Raji (cell line): ENCODE measurements around the gene S100PBP.

ENCODE experiments used
- POLR2A ChIP-seq: IDR thresholded peaks from 2 replicates; pipeline ENCODE4 v1.6.1; 2011; ENCODE audit warnings: low read depth, low read length, control low read depth; ENCODE audit not compliant: insufficient read depth

S100PBP gene

DNA sequence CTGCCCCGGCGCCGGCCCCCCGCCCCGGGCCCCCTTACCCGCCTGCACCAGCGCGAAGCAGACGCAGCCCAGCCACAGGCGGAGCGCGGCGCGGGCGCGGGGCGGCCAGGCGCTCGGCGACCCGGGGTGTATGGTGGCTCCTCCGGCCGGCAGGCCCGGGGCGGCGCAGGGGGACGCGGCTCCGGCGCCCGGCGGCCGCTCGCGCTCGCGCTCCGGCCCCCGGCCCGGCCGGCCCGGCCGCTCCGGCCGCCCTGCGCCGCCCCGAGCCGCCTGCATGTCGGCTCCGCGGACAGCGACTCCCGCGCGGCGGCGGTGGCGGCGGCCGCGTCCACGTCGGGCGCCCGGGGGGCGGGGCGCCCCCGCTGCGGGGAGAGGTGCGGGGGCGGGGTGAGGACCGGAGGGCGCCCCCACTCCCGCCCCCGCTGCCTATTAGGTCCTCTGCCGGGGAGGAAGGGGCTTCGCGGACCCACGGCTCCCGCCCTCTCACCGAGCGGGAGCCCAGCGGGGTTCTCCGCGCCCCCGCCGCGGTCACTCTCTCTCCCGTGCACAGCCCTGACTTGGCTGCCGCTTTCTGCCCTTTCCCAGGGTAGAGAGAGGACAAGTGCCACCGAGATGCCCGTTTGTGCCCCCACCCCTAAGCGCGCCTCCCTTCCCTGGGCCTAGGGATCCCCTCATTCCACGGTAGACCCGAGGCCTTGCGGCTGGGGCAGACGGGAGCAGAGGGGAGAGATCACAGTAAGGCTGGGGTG is 53.3 kb downstream of the S100PBP start, which contains the start of gene FNDC5:
TSS of gene FNDC5 (minus strand) at position 298 of the 749 bp plus-strand sequence.
- TF ChIP-seq POLR2A: no peak

DNA sequence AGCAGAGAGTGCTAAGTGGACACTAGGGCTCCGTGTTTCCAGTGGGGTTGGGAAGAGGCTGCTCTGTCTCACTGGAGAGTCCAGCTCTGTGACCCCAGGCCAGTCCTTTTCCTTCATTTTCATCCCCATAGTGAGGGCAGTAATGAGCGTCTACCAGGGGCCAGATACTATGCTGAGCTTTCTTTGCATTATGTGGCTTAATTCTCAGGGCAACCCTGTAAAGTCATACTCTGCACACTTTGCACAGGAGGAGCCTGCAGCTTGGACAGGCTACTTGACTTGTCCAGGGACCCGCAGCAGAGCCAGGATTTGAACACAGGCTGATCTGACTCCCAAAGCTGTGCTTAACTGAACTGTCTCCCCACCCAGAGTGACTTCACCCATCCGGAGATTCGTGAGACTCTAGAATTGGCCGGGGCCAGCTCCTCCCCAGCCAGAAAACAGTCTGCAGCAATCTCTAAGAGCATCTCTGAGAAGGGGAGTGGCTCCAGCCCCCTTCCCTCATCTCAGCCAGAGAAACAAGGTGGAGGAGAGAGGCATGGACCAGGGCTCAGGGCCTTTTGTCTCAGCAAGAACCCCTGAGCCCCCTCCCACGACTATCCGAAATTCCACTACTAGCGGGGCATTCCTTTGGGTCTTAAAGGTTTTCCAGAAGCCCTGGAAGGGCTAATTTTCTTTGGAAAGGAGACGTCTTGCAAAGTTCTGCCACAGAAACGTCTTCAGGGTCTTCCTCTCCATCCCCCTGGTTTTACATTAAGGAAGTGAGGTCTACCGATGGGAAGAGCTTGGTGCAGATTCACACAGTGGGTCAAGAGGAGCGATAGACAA is 54.1 kb downstream of the S100PBP start:
- TF ChIP-seq POLR2A: no peak

DNA sequence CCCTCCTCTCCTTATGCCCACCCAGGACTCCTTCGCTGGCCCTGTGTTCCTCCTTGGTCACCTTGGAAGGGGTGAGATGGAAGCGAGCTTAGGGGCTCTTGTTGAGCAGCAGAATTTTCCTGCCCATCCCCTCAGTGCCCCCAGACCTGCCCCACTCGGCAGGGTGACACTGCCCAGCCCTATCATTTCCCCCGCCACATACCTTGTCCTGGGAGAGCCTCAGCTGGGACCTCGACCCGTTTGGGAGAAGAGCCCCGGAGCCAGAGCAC is 54.7 kb downstream of the S100PBP start:
- TF ChIP-seq POLR2A: no peak

DNA sequence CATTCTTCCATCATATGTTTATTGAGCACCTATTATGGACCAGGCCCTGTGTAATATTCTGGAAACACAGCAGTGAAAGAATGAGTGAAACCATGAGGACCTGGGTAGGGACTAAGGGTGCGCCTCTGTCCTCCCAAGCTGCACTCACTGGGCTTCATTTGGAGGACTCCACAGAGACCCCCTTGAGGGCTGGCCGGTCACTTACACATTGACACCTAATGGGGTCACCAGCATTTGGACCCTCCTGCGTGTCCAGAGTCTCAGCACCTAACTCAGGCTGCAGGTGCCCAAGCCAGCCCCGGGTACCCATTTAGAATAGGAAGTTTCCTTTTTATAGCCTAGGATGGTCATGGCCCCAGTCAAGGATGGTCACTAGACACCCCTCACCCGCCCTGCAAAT is 56.0 kb downstream of the S100PBP start:
- no peak for TF ChIP-seq POLR2A

DNA sequence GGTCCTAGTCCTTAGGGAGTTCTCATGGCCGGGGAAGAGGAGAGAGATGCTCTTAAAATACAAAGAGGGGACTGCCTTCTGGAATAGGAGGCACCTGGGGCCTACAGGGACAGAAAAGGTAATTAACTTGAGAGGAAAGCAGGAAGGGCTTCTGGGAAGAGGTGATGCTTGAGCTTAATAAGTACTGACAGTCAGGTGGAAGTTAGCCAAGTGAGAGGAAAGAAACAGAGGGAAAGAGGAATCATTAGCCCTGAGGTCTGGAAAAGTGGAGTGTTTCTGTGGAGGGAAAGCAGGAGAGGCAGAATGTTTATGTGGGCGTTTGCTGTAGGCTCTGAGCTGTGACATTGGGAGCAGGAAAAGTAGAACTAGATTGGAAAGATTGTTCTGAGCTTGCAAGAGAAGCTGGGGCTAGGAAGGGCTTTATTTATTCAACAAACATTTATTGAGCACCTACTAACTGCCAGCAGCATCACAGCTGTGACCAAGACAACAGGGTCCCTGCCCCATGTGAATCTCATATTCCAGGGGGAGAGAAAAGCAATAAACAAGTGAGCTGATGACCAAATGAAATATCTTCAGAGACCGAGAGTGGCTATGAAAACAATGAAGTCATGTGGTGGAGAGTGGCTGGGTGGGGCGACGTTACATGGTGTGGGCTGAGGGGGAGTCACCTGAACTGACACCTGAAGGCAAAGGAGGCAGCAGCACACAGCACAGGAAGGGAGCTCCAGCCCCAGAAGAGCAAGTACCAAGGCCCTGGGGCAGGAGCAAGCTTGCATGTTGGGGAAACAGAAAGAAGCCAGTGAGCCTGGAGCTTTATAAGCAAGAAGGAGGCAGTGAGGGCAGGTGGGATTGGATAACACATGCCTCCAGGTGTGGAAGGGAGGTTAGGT is 57.7 kb downstream of the S100PBP start:
- no peak for TF ChIP-seq POLR2A

DNA sequence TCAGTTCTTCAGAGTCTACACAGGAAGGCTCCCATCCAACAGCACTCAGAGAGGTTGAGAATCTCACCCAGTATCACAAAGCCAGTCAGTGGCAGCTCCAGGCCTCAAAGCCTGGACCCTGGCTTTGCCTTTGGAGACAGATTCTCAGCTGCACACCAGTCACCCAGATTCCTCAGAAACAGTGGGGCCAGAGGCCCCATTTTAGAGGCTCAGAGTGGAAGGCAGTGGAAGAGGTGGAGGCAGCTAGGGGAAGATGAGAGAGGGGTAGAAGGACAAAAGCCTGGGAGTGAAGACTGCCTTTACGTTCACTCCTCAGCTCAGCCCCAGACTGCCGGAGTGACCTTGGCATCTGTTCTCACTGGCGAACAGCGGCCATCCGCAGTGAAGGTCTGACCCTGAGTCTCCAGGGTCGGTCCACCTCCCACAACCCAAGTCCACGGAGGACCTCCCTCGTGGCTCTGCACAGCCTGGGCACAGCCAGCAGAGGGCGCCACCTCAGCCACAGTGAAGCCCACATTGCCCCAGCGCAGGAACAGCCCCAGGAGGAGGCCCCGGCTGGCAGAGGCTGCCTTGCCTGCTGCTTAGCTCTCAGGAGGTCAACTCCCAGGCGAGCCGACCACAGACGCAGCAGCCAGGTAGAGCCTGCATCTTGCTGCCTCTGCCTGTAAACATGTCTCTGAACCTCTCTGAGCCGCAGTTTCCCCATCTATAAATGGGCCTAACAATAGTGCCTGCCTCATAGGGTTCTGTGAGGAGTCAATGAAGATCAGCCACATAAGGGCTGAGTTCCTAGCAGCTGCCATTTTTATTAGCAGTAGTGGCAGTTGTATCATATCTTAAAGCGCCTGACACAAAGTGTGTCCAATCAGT is 59.1 kb downstream of the S100PBP start:
- TF ChIP-seq POLR2A: no peak

DNA sequence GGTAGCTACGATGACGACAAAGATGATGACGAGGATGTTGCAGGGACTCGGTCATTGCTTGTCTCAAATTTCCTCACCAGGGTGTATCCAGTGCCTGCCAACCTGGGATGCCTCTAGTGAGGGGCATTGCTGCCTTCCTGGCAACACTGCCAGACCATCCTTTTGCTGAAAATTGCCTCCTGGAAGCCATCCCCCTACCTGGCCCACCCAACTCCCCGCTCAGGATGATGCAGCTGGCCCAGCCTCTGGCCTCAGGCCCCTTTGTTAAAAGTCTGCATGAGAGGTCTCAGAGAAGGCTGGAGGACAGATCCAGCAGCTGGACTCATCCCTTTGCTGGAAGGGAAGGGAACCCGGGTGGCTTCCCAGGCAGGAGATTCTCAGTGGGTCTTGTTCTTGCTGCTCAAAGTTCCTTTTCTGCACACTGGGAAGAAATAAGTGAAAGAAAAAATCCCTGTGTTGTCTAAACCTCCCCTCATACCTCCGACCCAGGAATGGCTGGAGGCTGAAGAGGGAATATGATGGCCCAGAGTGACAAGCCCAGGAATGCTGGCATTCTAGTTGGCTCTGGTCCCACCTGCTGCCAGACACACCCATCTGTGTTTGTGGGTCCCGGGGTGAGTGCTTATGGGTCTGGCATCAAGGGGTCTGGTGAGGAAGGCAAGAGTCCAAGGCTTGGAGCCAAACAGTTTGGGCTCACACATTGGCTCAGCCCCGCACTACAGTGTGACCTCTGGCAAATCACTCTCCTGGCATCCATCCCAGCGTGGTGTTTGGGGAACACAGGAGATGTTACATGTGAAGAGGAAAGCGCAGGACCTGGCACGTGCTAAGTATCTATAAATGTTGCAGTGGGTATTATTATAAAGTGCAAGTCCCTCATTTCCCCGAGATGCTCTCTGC is 60.0 kb downstream of the S100PBP start:
- no peak for TF ChIP-seq POLR2A

DNA sequence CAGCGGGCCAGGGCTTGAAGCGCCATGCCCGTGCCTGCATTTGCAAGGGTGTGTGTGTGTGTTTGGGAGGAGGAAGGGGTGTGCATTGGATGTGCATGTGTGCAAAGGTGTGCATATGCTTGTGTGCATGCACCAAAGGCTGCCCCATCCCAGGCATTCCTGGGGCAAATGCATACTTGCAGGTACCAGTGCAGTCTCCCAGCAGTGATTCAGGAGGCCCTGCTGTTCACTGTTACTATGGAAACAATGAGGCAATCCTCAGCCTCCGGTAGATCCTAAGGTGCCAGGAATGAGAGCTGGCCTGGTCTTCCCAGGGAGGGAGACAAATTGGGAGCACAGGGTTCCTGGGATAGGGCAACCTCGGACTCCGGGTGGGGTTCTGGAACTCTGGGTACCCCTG is 60.7 kb downstream of the S100PBP start:
- TF ChIP-seq POLR2A: no peak

DNA sequence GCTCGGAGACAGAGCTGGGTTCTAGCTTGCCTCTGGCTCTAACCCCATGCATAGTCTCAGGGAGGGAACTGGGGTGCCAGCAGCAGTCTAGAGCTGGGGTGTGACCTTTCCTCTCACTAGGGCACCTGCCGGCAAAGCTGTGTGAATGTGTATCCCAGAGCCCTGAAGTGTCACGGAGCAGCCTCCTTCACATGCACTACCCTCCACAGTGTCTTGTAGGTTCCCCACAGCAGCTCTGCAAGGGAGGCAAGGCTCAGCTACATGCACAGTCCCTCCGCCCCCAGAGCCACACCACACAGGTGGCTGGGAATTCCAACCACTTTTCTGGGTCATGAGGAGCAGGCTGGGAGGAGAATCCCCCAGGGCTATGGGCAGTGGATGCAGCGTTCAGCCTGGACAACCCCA is 61.2 kb downstream of the S100PBP start:
- no peak for TF ChIP-seq POLR2A

DNA sequence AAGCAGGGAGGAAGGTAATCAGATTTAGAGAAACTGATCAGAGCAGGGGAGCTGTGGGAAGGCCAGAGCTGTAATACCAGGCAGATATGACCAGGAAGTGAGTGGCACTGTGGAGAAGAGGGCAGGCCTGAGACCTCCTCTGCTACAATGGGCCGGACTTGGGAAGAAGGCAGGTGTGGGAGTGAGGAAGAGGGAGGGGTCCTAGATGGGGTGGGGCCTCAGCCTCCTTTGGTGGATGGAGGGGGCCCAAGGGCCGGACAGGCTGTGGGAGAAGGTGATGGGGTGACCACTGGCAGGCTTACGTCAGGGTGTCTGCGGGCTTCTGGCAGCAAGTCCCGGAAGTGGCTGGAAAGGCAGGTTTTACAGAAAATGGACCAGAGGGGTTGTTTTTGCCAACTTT is 63.8 kb downstream of the S100PBP start:
- no peak for TF ChIP-seq POLR2A

DNA sequence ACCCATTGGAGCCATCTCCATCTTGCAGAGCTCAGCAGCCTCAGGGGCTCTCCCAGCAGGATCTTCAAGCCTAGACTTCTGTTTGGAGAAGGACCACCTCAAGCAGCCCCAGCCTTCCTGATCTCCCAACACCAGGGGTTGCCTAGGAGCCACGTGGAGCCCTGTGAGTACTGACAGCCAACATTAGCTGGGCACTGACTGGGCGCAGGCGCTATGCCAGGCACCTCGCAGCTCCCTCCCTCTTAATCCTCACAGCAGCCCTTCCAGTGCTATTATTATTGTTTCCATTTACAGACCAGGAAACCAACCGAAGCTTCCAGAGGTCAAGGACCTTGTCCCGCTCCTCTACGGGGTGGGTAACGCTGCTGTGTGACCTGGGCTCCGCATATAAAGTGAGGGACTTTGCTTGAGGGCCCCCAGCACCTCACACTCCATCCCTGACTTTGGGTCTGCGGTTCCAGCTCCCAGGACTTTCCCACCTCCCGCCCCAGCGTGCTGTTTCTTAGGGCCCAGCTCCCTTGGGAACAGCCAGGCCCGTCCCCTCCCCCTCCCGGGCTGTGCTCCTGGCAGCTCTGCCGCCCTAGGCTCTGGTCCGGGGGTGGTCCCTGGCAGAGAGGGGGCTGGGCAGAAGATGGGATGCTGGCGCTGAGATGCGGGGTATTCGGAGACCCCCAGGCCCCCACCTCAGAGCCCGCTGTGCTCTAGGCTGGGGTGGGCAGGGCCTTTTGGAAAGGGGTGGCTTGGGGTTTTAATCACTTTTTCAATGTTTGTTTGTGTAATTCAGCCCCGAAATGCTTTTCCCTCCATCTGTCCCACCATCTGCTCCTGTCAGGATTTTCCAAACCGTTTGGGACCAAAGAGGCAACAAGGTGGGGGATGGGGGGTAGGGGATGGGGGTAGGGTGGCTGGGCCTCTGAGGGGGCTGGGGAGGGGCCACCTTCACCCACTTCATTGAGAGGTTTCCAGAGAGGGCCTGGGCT is 64.7 kb downstream of the S100PBP start:
- no peak for TF ChIP-seq POLR2A

DNA sequence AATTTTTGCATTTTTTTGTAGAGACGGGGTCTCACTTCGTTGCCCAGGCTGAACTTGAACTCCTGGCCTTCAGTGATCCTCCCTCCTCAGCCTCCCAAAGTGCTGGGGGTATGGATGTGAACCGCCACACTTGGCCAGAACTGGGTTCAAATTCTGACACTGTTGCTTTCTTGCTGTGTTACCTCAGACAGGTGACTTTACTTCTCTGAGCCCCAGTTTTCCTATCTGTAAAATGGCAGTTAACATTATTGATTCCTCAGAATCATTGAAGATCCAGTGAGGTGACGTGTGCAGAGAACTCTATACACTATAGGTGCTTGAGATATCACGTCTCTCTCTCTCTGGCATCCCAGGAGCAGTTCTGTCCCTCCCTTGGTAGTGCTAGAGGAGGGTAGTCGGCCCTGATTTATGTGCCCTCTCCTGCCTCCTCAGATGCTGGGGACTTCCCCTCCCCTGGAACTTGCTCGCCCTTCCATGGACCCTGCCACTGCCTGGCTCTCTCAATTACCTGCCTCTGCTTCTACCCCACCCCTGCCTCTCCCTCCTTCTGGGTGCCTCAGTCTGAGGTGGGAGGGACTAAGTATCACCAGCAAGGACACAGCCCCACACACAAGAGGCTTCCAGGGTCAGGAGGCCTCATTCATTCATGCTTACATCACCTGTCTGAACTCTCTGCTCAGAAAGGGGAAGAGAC is 66.0 kb downstream of the S100PBP start:
- no peak for TF ChIP-seq POLR2A
